Body of pancreas (tissue), 2 donors: Measurements from ENCODE around the gene CXorf65. TPM values are rescaled to one million over a fixed set of nuclear protein-coding genes. Genes with fewer than 3 reads are reported as not detected.

Experiments used
- small RNA-seq: library from RNA; depleted of rRNA; stranded (forward); fragments of <200 nt; gene quantifications from one replicate; pipeline ENCODE3, GENCODE V24; 2016
- total RNA-seq, 2 donors: library from RNA; depleted of rRNA; stranded (reverse); fragments of >200 nt; gene quantifications; one replicate each; pipeline ENCODE4 v1.1.0, GENCODE V29; 2016

The CXorf65 gene
- total RNA-seq, 2 donors from 2014 or later: not detected

Small RNA genes within 50 kb of the gene (small RNA-seq; reads per million reads assigned to genes)
- gene CXorf65: not detected

Other genes starting within 250 kb of the CXorf65 start
- gene TEX11, start 198.0 kb downstream of the CXorf65 start, total RNA-seq: under 1 TPM; 0.26 to 0.66 TPM
- gene SLC7A3, start 175.6 kb downstream of the CXorf65 start, total RNA-seq: not detected
- gene SNX12, start 38.4 kb downstream of the CXorf65 start, total RNA-seq: 10 to 100 TPM; 16.2 to 20.0 TPM
- gene FOXO4, start 10.9 kb downstream of the CXorf65 start, total RNA-seq: 10 to 100 TPM; 10.9 to 16.5 TPM
- gene IL2RG, start 4.8 kb upstream of the CXorf65 start, total RNA-seq: 1 to 10 TPM in 1 of 2 donors, under 1 TPM in 1; 0.52 to 8.2 TPM
- 10 to 100 TPM; 26.4 to 83.0 TPM for gene MED12, start 11.9 kb upstream of the CXorf65 start, total RNA-seq
- 1 to 10 TPM in 1 of 2 donors, not detected in 1; 1.0 TPM for gene NLGN3, start 38.1 kb upstream of the CXorf65 start, total RNA-seq
- 10 to 100 TPM; 24.7 to 31.4 TPM for gene GJB1, start 116.5 kb upstream of the CXorf65 start, total RNA-seq
- gene ZMYM3, start 147.4 kb upstream of the CXorf65 start, total RNA-seq: 10 to 100 TPM in 1 of 2 donors, 1 to 10 TPM in 1; 8.8 to 10.2 TPM
- gene NONO, start 176.9 kb upstream of the CXorf65 start, total RNA-seq: 100 to 1,000 TPM; 132 to 176 TPM
- 1 to 10 TPM in 1 of 2 donors, not detected in 1; 6.9 TPM for gene ITGB1BP2, start 195.0 kb upstream of the CXorf65 start, total RNA-seq